ENCODE measurements around the gene CBFA2T3.
"Not testable (repeated sequence)": the region's sequence is repeated elsewhere in the genome, so short reads cannot be mapped to it uniquely, and the experiment has no call there.

Gene CBFA2T3

GRCh38 chr16:88902744-88903143 is 74.3 kb downstream of the CBFA2T3 start:
- TF ChIP-seq GATA1 (IDR thresholded peaks at IDR 0.05; ENCODE audit: low read depth, low read length) (no peak), POLR2A (IDR thresholded peaks at IDR 0.05; ENCODE audit: low read length) (no peak)
- DNase-seq: no peak

GRCh38 chr16:88901718-88902337 is 75.2 kb downstream of the CBFA2T3 start:
- no peak for DNase-seq
- no peak for TF ChIP-seq GATA1 (IDR thresholded peaks at IDR 0.05; ENCODE audit: low read depth, low read length)
- no peak for TF ChIP-seq POLR2A (IDR thresholded peaks at IDR 0.05; ENCODE audit: low read length)

GRCh38 chr16:88900662-88901052 is 76.3 kb downstream of the CBFA2T3 start:
- TF ChIP-seq GATA1 (IDR thresholded peaks at IDR 0.05; ENCODE audit: low read depth, low read length) (no peak), POLR2A (IDR thresholded peaks at IDR 0.05; ENCODE audit: low read length) (no peak)
- DNase-seq: no peak

GRCh38 chr16:88899901-88900661 is 76.9 kb downstream of the CBFA2T3 start:
- DNase-seq: no peak
- no peak for TF ChIP-seq POLR2A (IDR thresholded peaks at IDR 0.05; ENCODE audit: low read length)

GRCh38 chr16:88897696-88898425 is 79.1 kb downstream of the CBFA2T3 start:
- TF ChIP-seq GATA1 (IDR thresholded peaks at IDR 0.05; ENCODE audit: low read depth, low read length) (no peak), POLR2A (IDR thresholded peaks at IDR 0.05; ENCODE audit: low read length) (no peak)
- DNase-seq: no peak

- no peak for DNase-seq
- TF ChIP-seq POLR2A (IDR thresholded peaks at IDR 0.05; ENCODE audit: low read length) (no peak), GATA1 (IDR thresholded peaks at IDR 0.05; ENCODE audit: low read depth, low read length) (no peak)
These were observed 80.6 kb downstream of the CBFA2T3 start for GRCh38 chr16:88896238-88897070.

GRCh38 chr16:88895335-88895734 is 81.7 kb downstream of the CBFA2T3 start:
- DNase-seq: no peak
- no peak for TF ChIP-seq POLR2A (IDR thresholded peaks at IDR 0.05; ENCODE audit: low read length)
- no peak for TF ChIP-seq GATA1 (IDR thresholded peaks at IDR 0.05; ENCODE audit: low read depth, low read length)

GRCh38 chr16:88894681-88895300 is 82.2 kb downstream of the CBFA2T3 start:
- DNase-seq: no peak
- TF ChIP-seq POLR2A (IDR thresholded peaks at IDR 0.05; ENCODE audit: low read length): no peak
- TF ChIP-seq GATA1 (IDR thresholded peaks at IDR 0.05; ENCODE audit: low read depth, low read length): no peak

- not testable (repeated sequence) for DNase-seq
These were observed 82.7 kb downstream of the CBFA2T3 start for GRCh38 chr16:88894266-88894665.

- no peak for DNase-seq
- no peak for TF ChIP-seq POLR2A (IDR thresholded peaks at IDR 0.05; ENCODE audit: low read length)
- no peak for TF ChIP-seq GATA1 (IDR thresholded peaks at IDR 0.05; ENCODE audit: low read depth, low read length)
These were observed 83.7 kb downstream of the CBFA2T3 start for GRCh38 chr16:88893127-88893968.

- DNase-seq: no peak
- no peak for TF ChIP-seq POLR2A (IDR thresholded peaks at IDR 0.05; ENCODE audit: low read length)
These were observed 84.9 kb downstream of the CBFA2T3 start for GRCh38 chr16:88892065-88892464.

- DNase-seq: no peak
- TF ChIP-seq GATA1 (IDR thresholded peaks at IDR 0.05; ENCODE audit: low read depth, low read length) (no peak), POLR2A (IDR thresholded peaks at IDR 0.05; ENCODE audit: low read length) (no peak)
These were observed 85.9 kb downstream of the CBFA2T3 start for GRCh38 chr16:88891083-88891482.

GRCh38 chr16:88889702-88890352 is 87.2 kb downstream of the CBFA2T3 start:
- DNase-seq: not testable (repeated sequence)

All from erythroblast (primary cell).